Activated T-helper 9 cell treated with anti-CD3 and anti-CD28 coated beads, Interleukin-2, amount 50 U/mL, for 16 hours (primary cell): ENCODE data around the gene CALY.

ENCODE experiments used
- DNase-seq: peaks from one replicate; pipeline ENCODE4 v3.0.0-alpha.2; 2020; ENCODE audit warnings: low read depth

The CALY gene

GRCh38 chr10:133287832-133288500 lies 48.7 kb downstream of the CALY start:
- DNase-seq = no peak

- no peak for DNase-seq
Observed at GRCh38 chr10:133286366-133286765, 50.3 kb downstream of the CALY start.

DNA sequence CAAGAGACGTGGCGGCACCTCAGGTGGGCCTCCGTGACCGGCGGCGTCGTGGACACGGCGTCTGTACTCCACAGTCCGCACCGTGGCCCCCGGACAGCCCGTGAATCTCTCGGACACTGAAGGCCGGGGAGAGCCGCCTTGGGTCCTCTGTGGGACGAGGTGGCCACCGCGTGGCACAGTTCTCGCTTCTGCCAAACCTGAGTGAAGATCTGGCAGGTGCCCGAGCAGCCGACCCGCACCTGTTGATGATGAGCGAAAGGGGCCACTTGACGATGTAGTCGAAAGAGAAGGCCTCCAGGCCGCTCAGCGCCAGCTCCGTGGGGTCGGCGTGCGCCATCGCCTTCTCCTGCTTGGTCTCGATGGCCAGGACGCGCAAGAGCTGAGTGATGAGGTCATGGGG lies 51.5 kb downstream of the CALY start:
- no peak for DNase-seq

GRCh38 chr10:133283931-133284330 lies 52.8 kb downstream of the CALY start:
- DNase-seq = no peak

GRCh38 chr10:133282846-133283390 lies 53.8 kb downstream of the CALY start:
- no peak for DNase-seq

DNA sequence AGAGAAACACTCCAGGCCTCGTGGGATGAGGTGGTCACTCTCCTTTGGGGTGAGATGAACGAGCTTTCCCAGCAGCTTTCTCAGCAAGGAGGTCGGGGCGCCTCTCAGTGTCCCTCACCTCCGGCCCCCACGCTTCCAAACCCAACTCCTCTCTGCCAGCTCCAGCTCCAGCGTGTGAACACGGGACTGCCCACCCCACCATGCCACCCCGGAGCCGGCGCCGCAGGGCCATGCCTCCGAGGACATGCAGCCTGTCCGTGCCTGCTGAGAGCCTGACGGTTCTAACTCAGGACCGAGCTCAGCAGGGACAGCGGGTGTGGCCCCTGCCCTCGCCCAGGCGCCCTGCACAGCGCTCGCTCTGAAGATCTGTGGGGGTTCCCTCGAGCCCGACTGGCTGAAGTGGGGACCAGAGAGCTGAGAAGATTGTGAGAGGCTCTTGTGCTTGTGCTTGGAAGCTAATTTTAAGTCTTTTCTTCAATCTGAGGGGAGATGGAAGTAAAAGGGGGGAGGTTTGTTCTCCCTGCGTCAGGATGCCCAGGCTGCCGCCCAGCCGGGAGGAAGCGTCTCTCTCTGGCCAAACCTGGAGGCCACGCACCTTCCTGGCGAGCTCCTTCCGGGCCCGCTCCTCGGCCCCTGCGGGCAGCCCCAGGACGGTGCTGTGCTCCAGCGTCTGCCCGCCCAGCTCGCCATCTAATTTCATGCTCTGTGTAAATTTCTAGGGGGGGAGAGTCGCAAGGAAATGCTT lies 54.9 kb downstream of the CALY start:
- no peak for DNase-seq

- no peak for DNase-seq
Observed at GRCh38 chr10:133281084-133281483, 55.6 kb downstream of the CALY start.

- no peak for DNase-seq
Observed at GRCh38 chr10:133280391-133281059, 56.2 kb downstream of the CALY start.

- no peak for DNase-seq
Observed at GRCh38 chr10:133279326-133280226, 57.1 kb downstream of the CALY start.

GRCh38 chr10:133278577-133279265 lies 58.0 kb downstream of the CALY start:
- DNase-seq = peak; percentile 36

DNA sequence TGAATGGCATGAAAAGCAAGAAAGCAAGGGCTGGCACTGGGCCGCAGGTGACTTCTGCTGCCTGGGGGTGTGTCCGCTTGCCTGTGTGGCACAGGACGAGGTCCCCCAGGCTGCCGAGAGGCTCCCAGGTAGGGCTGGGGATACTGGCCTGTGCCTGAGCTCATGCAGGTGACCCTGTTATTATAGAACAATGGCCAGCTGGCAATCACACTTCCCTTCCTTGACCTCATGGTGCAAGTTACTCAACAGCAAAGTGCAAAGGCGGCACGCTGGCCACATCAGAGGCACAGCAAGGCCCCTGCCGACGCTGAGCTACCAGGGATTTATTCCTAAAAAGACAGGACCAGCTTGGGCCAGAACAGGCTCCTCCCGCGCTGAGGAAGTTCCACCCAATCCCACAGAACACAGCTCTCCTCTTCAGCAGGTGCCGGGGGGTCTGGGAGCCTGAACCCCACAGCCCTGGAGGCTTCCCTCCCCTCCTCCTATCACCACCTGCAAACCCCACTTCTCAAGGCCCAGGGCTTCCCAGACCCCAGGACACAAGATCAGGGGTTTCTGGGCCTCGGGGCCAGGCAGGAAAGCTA lies 58.6 kb downstream of the CALY start:
- DNase-seq = no peak

DNA sequence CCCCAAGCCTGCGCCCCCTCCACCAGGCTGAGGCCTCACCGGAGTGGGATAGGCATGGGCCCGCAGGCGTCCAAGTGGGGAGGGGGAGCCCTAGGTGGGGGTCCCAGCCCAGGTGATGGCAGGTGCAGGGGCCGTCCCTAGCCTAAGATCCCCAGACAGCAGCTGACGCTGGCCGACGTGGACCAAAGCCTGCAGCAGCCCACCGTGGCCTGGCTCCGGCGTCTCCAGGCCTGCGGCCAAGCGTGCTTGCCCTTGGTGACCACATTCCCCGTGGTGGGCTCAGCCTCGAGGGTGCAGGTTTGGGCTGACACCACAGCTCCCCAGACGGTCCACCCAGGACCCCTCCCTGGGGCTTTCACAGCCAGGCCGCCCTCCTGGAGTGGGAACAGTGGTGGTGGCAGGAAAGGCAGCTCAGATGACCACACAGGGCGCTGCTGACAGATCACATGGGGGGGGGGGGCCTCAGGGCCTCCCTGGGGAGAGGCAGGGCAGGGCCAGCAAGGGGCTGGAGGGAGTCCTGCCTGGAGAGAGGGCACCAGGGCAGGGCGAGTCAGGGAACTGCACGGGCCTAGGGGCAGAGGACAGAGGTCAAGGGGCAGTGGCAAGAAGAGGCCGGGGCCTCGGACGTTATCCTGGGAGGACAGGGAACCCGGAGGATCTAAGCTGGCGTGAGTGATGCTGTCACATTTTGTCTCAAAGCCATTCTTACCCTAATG lies 59.3 kb downstream of the CALY start:
- DNase-seq = no peak

- peak; percentile 60 for DNase-seq
Observed at GRCh38 chr10:133276435-133277201, 60.1 kb downstream of the CALY start, which contains the start of gene ADAM8. Gene ADAM8, minus strand, starts transcription at chr10:133276868. Its CDS starts 51 bp downstream, at chr10:133276817.

- DNase-seq = no peak
Observed at GRCh38 chr10:133276100-133276434, 60.6 kb downstream of the CALY start.

GRCh38 chr10:133275684-133276092 lies 61.0 kb downstream of the CALY start:
- no peak for DNase-seq

DNA sequence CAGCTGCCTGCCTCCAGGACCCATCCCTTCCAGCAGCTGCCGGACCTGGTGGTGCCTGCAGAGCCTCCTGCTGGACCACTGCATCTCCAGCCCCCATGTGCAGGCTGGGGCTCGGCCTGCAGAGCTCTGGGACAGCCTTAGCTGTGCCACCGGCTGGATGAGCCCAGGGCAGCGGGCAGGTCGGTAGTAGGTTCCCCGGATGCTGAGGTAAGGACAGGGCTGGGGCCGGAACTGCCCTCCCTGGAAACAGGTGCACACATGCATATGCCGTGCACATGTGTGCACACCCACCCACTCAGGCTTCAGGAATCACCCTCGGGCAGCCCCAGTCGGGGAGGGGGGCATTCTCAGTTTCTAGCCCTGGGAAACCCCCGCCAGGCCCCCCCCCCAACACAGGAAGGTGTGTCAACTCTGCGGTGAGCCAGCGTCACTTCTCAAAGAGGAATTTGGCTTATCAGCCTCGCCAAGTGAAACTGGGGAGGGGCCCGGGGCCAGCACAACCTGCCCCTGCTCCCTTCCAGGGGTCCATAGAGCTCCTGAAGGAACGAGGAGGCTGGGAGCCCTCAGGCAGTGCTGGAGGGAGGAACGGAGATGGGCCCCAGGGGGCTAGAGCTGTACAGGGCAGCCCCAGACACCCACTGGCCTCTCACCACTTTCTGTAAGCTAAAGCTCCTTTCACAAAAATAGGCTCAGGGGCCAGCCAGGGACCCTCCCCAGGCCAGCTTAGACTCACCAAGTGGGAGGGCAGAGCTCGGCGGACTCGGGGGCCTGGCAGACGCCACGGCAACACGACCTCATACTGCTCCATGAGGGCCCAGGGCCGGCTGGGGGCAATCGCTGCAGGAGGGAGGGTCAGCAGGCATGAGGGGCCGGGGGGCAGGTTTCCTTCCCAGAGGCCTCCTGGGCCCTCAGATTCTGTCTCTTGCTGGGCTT lies 61.7 kb downstream of the CALY start:
- DNase-seq = peak; percentile 80
